ENCODE data around the gene UPK1B.

The UPK1B gene

GRCh38 chr3:119211193-119211592 lies 37.8 kb downstream of the UPK1B start:
- H3K4me3 ChIP-seq (ENCODE audit: low read length): no peak overlapping the region
- H3F3A ChIP-seq (ENCODE audit: insufficient read depth, low read length): no peaks in the 10 kb centered on the region; the same call in 1 of the 2 replicates
- no peak overlapping the region for H2AFZ ChIP-seq (ENCODE audit: low read length)
- H3K36me3 ChIP-seq (replicated peaks; ENCODE audit: insufficient read depth, low read length): no peaks in the 10 kb centered on the region
- DNase-seq: no peak
- no peaks in the 10 kb centered on the region for H3K9me2 ChIP-seq (replicated peaks; ENCODE audit: insufficient read depth, low read length)
- H3K4me1 ChIP-seq (ENCODE audit: low read length): peaks cover 23% of the 10 kb centered on the region
- H3K4me2 ChIP-seq (ENCODE audit: low read depth, low read length): no peak overlapping the region
- H4K20me1 ChIP-seq (ENCODE audit: insufficient read depth, low read length): no peaks in the 10 kb centered on the region
- H3K27me3 ChIP-seq (replicated peaks; ENCODE audit: insufficient read depth, low read length): no peaks in the 10 kb centered on the region
- no peak overlapping the region for H3K27ac ChIP-seq (ENCODE audit: low read length)
- no peak overlapping the region for H3K9ac ChIP-seq (ENCODE audit: low read length)
- TF ChIP-seq EZH2phosphoT487 (IDR thresholded peaks at IDR 0.05; ENCODE audit: low read length): no peak
- H3K9me3 ChIP-seq (replicated peaks; ENCODE audit: insufficient read depth, low read length): no peaks in the 10 kb centered on the region
- H3K79me2 ChIP-seq (ENCODE audit: low read length): no peaks in the 10 kb centered on the region

GRCh38 chr3:119211803-119212202 lies 38.4 kb downstream of the UPK1B start:
- H4K20me1 ChIP-seq (ENCODE audit: insufficient read depth, low read length): no peaks in the 10 kb centered on the region
- no peaks in the 10 kb centered on the region for H3K36me3 ChIP-seq (replicated peaks; ENCODE audit: insufficient read depth, low read length)
- no peak overlapping the region for H3K4me3 ChIP-seq (ENCODE audit: low read length)
- H3K9ac ChIP-seq (ENCODE audit: low read length): no peak overlapping the region
- no peak for DNase-seq
- no peak for TF ChIP-seq EZH2phosphoT487 (IDR thresholded peaks at IDR 0.05; ENCODE audit: low read length)
- TF ChIP-seq EZH2 (optimal IDR thresholded peaks at IDR 0.05; ENCODE audit: low read depth, low read length): no peak
- TF ChIP-seq, protein P1, sequence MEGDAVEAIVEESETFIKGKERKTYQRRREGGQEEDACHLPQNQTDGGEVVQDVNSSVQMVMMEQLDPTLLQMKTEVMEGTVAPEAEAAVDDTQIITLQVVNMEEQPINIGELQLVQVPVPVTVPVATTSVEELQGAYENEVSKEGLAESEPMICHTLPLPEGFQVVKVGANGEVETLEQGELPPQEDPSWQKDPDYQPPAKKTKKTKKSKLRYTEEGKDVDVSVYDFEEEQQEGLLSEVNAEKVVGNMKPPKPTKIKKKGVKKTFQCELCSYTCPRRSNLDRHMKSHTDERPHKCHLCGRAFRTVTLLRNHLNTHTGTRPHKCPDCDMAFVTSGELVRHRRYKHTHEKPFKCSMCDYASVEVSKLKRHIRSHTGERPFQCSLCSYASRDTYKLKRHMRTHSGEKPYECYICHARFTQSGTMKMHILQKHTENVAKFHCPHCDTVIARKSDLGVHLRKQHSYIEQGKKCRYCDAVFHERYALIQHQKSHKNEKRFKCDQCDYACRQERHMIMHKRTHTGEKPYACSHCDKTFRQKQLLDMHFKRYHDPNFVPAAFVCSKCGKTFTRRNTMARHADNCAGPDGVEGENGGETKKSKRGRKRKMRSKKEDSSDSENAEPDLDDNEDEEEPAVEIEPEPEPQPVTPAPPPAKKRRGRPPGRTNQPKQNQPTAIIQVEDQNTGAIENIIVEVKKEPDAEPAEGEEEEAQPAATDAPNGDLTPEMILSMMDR (IDR thresholded peaks at IDR 0.05; ENCODE audit: low read length): no peak
- no peaks in the 10 kb centered on the region for H3K79me2 ChIP-seq (ENCODE audit: low read length)
- no peaks in the 10 kb centered on the region; the same call in 1 of the 2 replicates for H3F3A ChIP-seq (ENCODE audit: insufficient read depth, low read length)
- no peaks in the 10 kb centered on the region for H3K9me2 ChIP-seq (replicated peaks; ENCODE audit: insufficient read depth, low read length)
- H3K27ac ChIP-seq (ENCODE audit: low read length): no peak overlapping the region
- no peaks in the 10 kb centered on the region for H3K27me3 ChIP-seq (replicated peaks; ENCODE audit: insufficient read depth, low read length)
- peaks cover 17% of the 10 kb centered on the region for H3K4me1 ChIP-seq (ENCODE audit: low read length)
- H2AFZ ChIP-seq (ENCODE audit: low read length): no peak overlapping the region
- no peaks in the 10 kb centered on the region for H3K9me3 ChIP-seq (replicated peaks; ENCODE audit: insufficient read depth, low read length)
- H3K4me2 ChIP-seq (ENCODE audit: low read depth, low read length): no peak overlapping the region

GRCh38 chr3:119219069-119219468 lies 45.7 kb downstream of the UPK1B start:
- DNase-seq: peak; percentile 13
- H3K4me2 ChIP-seq (ENCODE audit: low read depth, low read length): no peak overlapping the region
- no peak for TF ChIP-seq EZH2phosphoT487 (IDR thresholded peaks at IDR 0.05; ENCODE audit: low read length)
- no peaks in the 10 kb centered on the region for H3K9me3 ChIP-seq (replicated peaks; ENCODE audit: insufficient read depth, low read length)
- no peaks in the 10 kb centered on the region for H3K27me3 ChIP-seq (replicated peaks; ENCODE audit: insufficient read depth, low read length)
- no peaks in the 10 kb centered on the region for H3K4me1 ChIP-seq (ENCODE audit: low read length)
- H3K79me2 ChIP-seq (ENCODE audit: low read length): no peaks in the 10 kb centered on the region
- H3K27ac ChIP-seq (ENCODE audit: low read length): no peak overlapping the region
- no peak overlapping the region for H2AFZ ChIP-seq (ENCODE audit: low read length)
- H4K20me1 ChIP-seq (ENCODE audit: insufficient read depth, low read length): no peaks in the 10 kb centered on the region
- no peak overlapping the region for H3K4me3 ChIP-seq (ENCODE audit: low read length)
- no peaks in the 10 kb centered on the region for H3F3A ChIP-seq (ENCODE audit: insufficient read depth, low read length)
- no peak overlapping the region for H3K9ac ChIP-seq (ENCODE audit: low read length)
- no peaks in the 10 kb centered on the region for H3K9me2 ChIP-seq (replicated peaks; ENCODE audit: insufficient read depth, low read length)
- no peaks in the 10 kb centered on the region for H3K36me3 ChIP-seq (replicated peaks; ENCODE audit: insufficient read depth, low read length)

GRCh38 chr3:119220198-119220597 lies 46.8 kb downstream of the UPK1B start:
- Histone ChIP-seq H3K79me2 (ENCODE audit: low read length) (no peaks in the 10 kb centered on the region), H3K4me3 (ENCODE audit: low read length) (no peak overlapping the region), H2AFZ (ENCODE audit: low read length) (no peak overlapping the region), H3K9me3 (replicated peaks; ENCODE audit: insufficient read depth, low read length) (no peaks in the 10 kb centered on the region), H3K4me1 (ENCODE audit: low read length) (no peaks in the 10 kb centered on the region), H3K36me3 (replicated peaks; ENCODE audit: insufficient read depth, low read length) (no peaks in the 10 kb centered on the region), H3K9ac (ENCODE audit: low read length) (no peak overlapping the region), H4K20me1 (ENCODE audit: insufficient read depth, low read length) (no peaks in the 10 kb centered on the region), H3K9me2 (replicated peaks; ENCODE audit: insufficient read depth, low read length) (no peaks in the 10 kb centered on the region), H3K27ac (ENCODE audit: low read length) (no peak overlapping the region), H3K27me3 (replicated peaks; ENCODE audit: insufficient read depth, low read length) (no peaks in the 10 kb centered on the region), H3F3A (ENCODE audit: insufficient read depth, low read length) (no peaks in the 10 kb centered on the region), H3K4me2 (ENCODE audit: low read depth, low read length) (no peak overlapping the region)
- TF ChIP-seq EZH2phosphoT487 (IDR thresholded peaks at IDR 0.05; ENCODE audit: low read length) (no peak), EZH2 (optimal IDR thresholded peaks at IDR 0.05; ENCODE audit: low read depth, low read length) (no peak)
- TF ChIP-seq, protein P1 (IDR thresholded peaks at IDR 0.05; ENCODE audit: low read length): no peak
- no peak for DNase-seq

Data from MM.1S (cell line).